T-helper 17 cell (primary cell): ENCODE results near the gene CHRNE. TPM values are rescaled to one million over a fixed set of nuclear protein-coding genes. Genes with fewer than 3 reads are reported as not detected.
"Not testable (repeated sequence)": the region's sequence is repeated elsewhere in the genome, so short reads cannot be mapped to it uniquely, and the experiment has no call there.

Source experiments
- ATAC-seq: fragments of 150-1000 bp; cut with Tn5 transposase; 2 replicates; pipeline ENCODE4 v1.10.0; 2021; ENCODE audit warnings: mild to moderate bottlenecking, moderate library complexity
- DNase-seq, 3 donors: peaks; one replicate each; pipeline versions ENCODE4 v3.0.0 to v3.0.0-alpha.2; 2020 to 2021
- H3K9me3 ChIP-seq: one replicate; pipeline ENCODE4 v1.7.0; 2013; ENCODE audit warnings: low read length, mild to moderate bottlenecking; ENCODE audit not compliant: control insufficient read depth, poor library complexity, severe bottlenecking
- H3K27ac Mint-ChIP-seq: one replicate; pipeline ENCODE4 v1.8.0; 2022; ENCODE audit warnings: mild to moderate bottlenecking, moderate library complexity, mixed read lengths
- H3K27me3 Mint-ChIP-seq: one replicate; pipeline ENCODE4 v1.8.0; 2022; ENCODE audit warnings: mixed read lengths
- H3K36me3 Mint-ChIP-seq: one replicate; pipeline ENCODE4 v1.8.0; 2022; ENCODE audit warnings: low read depth, mixed read lengths
- H3K4me1 Mint-ChIP-seq: one replicate; pipeline ENCODE4 v1.8.0; 2022; ENCODE audit warnings: mild to moderate bottlenecking, mixed read lengths
- H3K4me3 Mint-ChIP-seq: one replicate; pipeline ENCODE4 v1.8.0; 2022; ENCODE audit warnings: mild to moderate bottlenecking, moderate library complexity, mixed read lengths
- total RNA-seq, 4 donors: library from RNA in 2 of 4; stranded (reverse) in 2 of 4; gene quantifications; one replicate each; pipeline ENCODE4 v1.2.3 and lab custom pipeline; 2022 to 2026

Gene CHRNE
- total RNA-seq, 2 donors from 2014 or later, result 1.1 to 1.6 TPM

- no peak overlapping the region for H3K4me3 Mint-ChIP-seq
- H3K27me3 Mint-ChIP-seq, result no peaks in the 10 kb centered on the region
- no peak overlapping the region for H3K27ac Mint-ChIP-seq
- peaks cover 9% of the 10 kb centered on the region for H3K36me3 Mint-ChIP-seq
- ATAC-seq (no peak), DNase-seq (no peak)
- H3K9me3 ChIP-seq, result no peaks in the 10 kb centered on the region
- H3K4me1 Mint-ChIP-seq, result peaks cover 36% of the 10 kb centered on the region
These were observed 44.6 kb downstream of the CHRNE start for GRCh38 chr17:4858068-4858881.

- not testable (repeated sequence) for H3K27me3 Mint-ChIP-seq, H3K27ac Mint-ChIP-seq, H3K36me3 Mint-ChIP-seq, DNase-seq, H3K4me3 Mint-ChIP-seq, ATAC-seq, H3K9me3 ChIP-seq
- H3K4me1 Mint-ChIP-seq, result peaks cover 35% of the 10 kb centered on the region
These were observed 45.6 kb downstream of the CHRNE start for GRCh38 chr17:4857347-4857746.

- H3K27ac Mint-ChIP-seq, result no peak overlapping the region
- H3K27me3 Mint-ChIP-seq, result no peaks in the 10 kb centered on the region
- H3K9me3 ChIP-seq, result no peaks in the 10 kb centered on the region
- peaks cover 9% of the 10 kb centered on the region for H3K36me3 Mint-ChIP-seq
- DNase-seq (no peak), ATAC-seq (no peak)
- peaks cover 38% of the 10 kb centered on the region for H3K4me1 Mint-ChIP-seq
- H3K4me3 Mint-ChIP-seq, result no peak overlapping the region
These were observed 46.0 kb downstream of the CHRNE start for GRCh38 chr17:4856937-4857314.

- DNase-seq, result no peak
- no peak for ATAC-seq
- Mint-ChIP-seq H3K27ac (no peak overlapping the region), H3K4me1 (peaks cover 39% of the 10 kb centered on the region), H3K4me3 (peak overlapping the region; percentile 12), H3K27me3 (no peaks in the 10 kb centered on the region), H3K36me3 (peaks cover 9% of the 10 kb centered on the region)
- no peaks in the 10 kb centered on the region for H3K9me3 ChIP-seq
These were observed 46.5 kb downstream of the CHRNE start for GRCh38 chr17:4856271-4856936.

GRCh38 chr17:4854111-4854681 is 48.7 kb downstream of the CHRNE start:
- ATAC-seq (no peak), DNase-seq (no peak)
- H3K4me1 Mint-ChIP-seq, result peaks cover 51% of the 10 kb centered on the region
- peak overlapping the region; percentile 41 for H3K27ac Mint-ChIP-seq
- peaks cover 14% of the 10 kb centered on the region for H3K36me3 Mint-ChIP-seq
- H3K27me3 Mint-ChIP-seq, result no peaks in the 10 kb centered on the region
- H3K9me3 ChIP-seq, result no peaks in the 10 kb centered on the region
- H3K4me3 Mint-ChIP-seq, result no peak overlapping the region

GRCh38 chr17:4853208-4853671 is 49.7 kb downstream of the CHRNE start:
- DNase-seq (no peak), ATAC-seq (peak; percentile 39)
- H3K36me3 Mint-ChIP-seq, result peaks cover 14% of the 10 kb centered on the region
- peak overlapping the region; percentile 53 for H3K27ac Mint-ChIP-seq
- no peaks in the 10 kb centered on the region for H3K9me3 ChIP-seq
- peaks cover 51% of the 10 kb centered on the region for H3K4me1 Mint-ChIP-seq
- H3K27me3 Mint-ChIP-seq, result no peaks in the 10 kb centered on the region
- H3K4me3 Mint-ChIP-seq, result peak overlapping the region; percentile 59

- peak overlapping the region; percentile 0 for H3K27ac Mint-ChIP-seq
- H3K36me3 Mint-ChIP-seq, result peaks cover 14% of the 10 kb centered on the region
- peak in 1 of 3 donors; percentile 18 for DNase-seq
These were observed 50.2 kb downstream of the CHRNE start for GRCh38 chr17:4852567-4853207.

GRCh38 chr17:4851084-4851483 is 51.8 kb downstream of the CHRNE start:
- H3K36me3 Mint-ChIP-seq, result peaks cover 8% of the 10 kb centered on the region
- no peak overlapping the region for H3K27ac Mint-ChIP-seq
- DNase-seq (no peak), ATAC-seq (no peak)
- H3K4me1 Mint-ChIP-seq, result peaks cover 40% of the 10 kb centered on the region
- no peak overlapping the region for H3K4me3 Mint-ChIP-seq
- no peaks in the 10 kb centered on the region for H3K27me3 Mint-ChIP-seq
- no peaks in the 10 kb centered on the region for H3K9me3 ChIP-seq

More at GRCh38 chr17:4852567-4853207, 50.2 kb downstream of the CHRNE start:
- Mint-ChIP-seq H3K27me3 (no peaks in the 10 kb centered on the region), H3K4me1 (peaks cover 47% of the 10 kb centered on the region), H3K4me3 (peak overlapping the region; percentile 10)
- H3K9me3 ChIP-seq, result no peaks in the 10 kb centered on the region
- peak; percentile 55 for ATAC-seq

- Mint-ChIP-seq H3K36me3 (peaks cover 8% of the 10 kb centered on the region), H3K4me1 (peaks cover 43% of the 10 kb centered on the region), H3K4me3 (peak overlapping the region; percentile 9), H3K27me3 (no peaks in the 10 kb centered on the region), H3K27ac (no peak overlapping the region)
- H3K9me3 ChIP-seq, result no peaks in the 10 kb centered on the region
- ATAC-seq (no peak), DNase-seq (no peak)
These were observed 52.7 kb downstream of the CHRNE start for GRCh38 chr17:4850246-4850645.

GRCh38 chr17:4849011-4849536 is 53.8 kb downstream of the CHRNE start:
- ATAC-seq, result no peak
- Mint-ChIP-seq H3K4me1 (peaks cover 46% of the 10 kb centered on the region), H3K4me3 (no peak overlapping the region), H3K27ac (no peak overlapping the region), H3K36me3 (peaks cover 5% of the 10 kb centered on the region), H3K27me3 (no peaks in the 10 kb centered on the region)
- no peak for DNase-seq
- no peaks in the 10 kb centered on the region for H3K9me3 ChIP-seq
